GM19328 (cell line): ENCODE results near the gene SMIM3.

Source experiments
- ATAC-seq: cut with Tn5 transposase; IDR thresholded peaks from one replicate; pipeline ENCODE4 v1.9.1; 2021; ENCODE audit warnings: mild to moderate bottlenecking, moderate library complexity; ENCODE audit not compliant: unreplicated experiment

Gene SMIM3

DNA sequence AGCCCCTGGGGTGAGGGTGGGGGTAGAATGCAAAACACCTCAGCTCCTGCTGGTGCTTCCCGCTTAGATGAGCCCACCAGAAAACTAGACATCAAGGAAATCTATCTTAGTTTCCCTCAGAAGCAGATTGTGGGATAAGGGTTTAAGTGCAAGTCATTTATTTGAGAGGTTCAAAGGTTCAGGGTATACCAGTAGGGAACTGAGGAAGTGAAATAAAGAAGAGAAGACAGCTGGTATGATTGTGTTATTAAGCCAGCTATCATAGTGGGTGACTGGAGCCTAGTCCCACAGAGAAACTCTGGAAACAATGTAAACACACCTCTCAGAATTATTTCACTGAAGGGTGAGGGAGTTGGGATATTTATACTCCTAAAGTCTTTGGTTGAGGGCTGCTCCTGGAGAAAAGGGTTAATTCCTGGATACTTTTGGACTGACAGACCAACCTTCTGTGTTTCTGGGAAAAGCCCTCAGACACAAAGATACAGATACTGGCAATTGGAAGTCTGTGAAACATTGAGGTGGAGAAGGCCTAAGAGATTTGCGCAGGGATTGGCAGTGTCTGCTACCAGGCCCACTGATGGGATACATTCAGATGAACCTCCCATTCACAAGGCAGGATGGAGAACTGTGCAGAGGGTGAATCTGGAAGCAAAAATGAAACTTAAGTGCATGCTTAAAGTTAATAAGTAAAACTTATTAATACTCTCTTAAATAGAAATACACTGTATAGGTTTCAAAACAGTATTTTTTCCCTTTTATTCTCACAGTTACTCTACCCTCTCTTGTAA lies 13.4 kb upstream of the SMIM3 start:
- no peak for ATAC-seq

DNA sequence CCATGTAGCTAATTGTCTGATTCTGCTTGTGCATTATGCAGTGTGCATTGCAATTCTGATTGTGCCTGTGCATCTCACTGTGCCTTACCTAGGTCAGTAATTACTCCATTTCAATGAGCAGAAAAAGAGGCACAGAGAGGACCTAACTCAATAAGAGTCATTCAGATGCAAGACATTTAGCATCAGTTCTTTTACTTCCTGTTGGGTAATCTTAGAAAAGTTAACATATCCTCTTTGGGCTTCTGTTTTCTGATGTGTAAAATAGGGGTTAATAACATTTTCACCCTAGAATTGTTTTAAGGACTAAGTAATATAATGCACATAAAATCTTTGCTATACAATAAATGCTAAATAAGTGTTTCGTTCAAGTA lies 12.8 kb upstream of the SMIM3 start:
- no peak for ATAC-seq

DNA sequence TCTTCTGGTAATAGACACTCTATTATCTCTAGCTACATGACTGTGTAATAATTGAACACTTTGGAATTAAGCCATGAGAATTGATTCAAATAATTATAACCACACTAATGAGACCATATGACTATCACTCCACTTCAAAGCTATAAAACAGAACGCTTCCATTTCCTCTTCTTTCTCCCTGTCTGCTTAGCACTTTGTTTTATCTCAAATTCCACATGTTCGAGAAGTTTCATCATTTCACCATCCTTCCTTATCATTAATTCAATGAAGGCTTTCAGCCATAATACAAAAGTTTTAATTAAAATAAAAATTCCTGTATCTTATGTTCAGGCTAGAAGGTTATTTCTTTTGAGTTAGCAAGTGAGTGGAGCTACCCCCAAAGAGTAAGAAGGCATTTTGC lies 12.3 kb upstream of the SMIM3 start:
- no peak for ATAC-seq

DNA sequence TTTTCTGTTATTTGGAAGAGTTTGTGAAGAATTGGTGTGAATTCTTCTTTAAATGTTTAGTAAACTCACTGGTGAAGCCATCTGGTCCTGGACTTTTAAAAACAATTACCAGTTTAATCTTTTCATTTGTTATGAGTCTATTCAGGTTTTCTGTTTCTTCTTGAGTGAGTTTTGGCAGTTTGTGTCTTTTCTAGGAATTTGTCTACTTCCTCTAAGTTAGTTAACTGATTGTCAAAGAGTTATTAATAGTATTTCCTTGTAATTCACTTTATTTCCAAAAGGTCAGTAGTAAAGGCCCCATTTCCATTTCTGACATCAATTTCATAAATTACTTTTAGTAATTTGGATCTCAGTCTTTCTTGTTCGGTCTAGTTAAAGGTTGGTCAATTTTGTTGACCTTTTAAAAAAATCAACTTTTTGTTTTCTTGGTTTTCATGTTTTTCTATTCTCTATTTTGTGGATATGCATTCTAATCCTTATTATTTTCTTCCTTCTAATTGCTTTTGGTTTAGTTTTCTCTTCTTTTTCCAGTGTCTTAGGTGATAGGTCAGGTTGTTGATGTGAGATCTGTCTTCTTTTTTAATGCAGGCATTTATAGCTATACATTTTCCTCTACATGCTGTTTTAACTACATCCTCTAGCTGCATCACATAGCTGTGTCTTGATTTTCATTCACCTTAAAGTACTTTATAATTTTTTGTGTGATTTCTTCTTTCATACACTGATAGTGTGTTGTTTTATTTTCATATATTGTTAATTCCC lies 7.3 kb upstream of the SMIM3 start:
- ATAC-seq = no peak

DNA sequence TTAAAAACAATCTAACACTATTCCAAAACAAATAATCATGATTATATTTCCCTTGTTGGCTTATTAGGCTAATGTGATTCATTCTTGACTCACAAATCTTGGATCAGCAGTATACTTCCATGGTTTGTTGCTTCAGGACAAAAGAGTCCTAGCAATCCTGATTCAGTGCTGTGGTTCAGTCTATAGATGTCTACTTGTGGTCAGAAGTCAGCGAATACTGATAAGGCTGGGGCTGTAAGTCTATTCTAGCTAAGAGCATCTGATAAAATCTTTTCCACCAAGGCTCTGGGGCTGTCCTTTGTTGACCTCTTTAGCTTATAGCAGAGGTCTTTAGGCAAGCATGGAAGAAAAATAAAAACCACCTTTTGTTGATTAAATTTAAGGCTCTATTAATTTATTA lies 4.4 kb upstream of the SMIM3 start:
- no peak for ATAC-seq

DNA sequence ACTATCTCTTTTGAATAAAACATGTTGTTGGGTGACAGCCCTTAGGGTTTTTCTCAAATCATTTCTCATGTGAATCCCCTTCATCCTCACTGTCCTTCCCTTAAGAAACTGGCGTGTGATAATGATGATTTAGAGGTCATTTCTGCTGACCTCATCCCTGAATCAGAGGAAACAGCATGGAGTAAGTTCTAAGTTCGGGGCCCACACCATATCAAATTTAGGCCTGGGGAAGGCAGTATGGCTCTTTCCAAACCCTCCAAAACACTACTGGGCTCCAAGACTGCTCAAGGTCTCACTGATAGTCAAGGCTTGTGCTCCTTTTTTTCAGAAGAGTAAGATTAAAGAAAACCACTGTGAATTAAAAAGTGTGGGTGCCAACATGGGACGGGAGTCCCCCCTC lies 872 bp upstream of the SMIM3 start:
- ATAC-seq = no peak

DNA sequence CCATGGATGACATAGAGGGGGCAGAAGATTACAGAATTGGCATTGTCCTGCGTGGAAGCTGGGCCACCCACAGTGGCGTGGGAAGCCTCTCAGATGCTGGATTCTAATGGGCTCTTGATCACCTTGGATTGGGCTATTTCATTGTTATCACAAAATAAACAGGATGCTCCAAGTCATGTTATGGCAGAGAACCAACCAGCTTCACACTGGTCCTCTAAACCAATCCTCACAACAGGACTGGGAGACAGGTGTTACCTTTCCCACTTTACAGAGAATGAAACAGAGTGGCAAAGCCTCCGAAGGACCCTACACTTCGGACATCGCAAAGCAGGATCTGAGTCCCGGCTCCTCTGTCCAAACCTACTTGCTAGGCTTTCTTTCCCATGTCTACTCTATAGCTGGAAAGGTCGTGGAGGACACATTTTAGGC lies 455 bp upstream of the SMIM3 start:
- no peak for ATAC-seq

DNA sequence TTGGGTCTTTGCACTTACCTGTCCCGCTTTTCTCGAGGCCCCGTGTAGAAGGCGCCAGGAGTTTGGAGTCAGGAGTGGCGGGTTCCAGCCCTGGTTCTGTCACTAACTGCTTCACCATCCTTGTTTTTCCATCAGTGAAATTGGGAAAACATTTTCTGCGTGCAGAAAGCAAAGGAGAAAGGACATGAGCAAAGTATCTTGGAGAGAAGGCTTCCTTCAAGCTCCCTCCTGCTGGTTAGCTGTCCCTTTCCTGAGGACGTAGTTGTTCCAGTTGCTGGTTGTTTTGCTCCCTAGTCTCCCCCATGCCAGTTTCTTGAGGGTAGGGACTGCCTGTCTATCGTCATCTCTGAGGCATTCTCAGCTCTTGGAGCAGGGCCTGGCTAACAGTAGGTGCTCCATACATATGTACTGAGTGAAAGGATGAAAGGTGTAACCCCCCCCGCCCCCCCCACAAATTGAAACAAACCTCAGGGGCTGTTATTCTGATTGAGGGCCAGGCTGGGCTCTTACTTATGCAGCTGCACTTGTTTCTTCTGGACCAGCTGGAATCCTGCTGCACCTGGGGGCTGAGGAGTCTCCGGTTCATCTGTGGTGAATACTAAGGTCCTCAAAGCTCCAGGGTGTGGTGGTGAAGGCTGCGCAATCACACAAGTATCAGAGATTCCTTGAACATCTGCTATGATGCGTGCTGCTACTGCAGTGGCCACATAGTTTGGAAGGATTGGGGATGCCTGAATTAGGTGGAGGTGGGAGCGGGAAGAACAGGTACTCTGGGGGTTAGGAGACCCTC lies 1.0 kb downstream of the SMIM3 start:
- no peak for ATAC-seq

DNA sequence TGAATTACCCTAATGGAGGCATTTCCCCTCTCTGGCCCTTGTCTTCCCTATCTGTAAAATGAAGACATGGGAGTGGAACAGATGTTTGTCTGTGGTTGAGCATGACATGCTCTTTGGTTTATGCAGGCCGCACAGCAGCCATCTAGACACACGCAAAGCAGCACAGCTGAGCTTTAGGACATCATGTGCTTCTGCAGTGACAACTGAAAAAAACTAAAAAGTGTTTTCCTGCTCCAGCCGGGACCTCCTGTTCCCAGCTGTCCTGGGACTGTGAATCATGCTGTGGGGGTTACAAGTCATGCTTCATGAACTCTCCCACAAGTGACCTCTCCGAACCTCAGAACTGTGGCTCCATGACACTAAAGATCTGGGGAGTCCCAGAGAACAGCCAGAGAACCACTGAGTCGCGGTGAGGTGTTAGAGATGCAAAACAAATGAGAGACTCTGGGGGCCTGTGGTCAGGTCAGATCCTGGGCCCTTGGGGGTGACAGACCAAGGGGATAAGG lies 1.7 kb downstream of the SMIM3 start:
- peak; percentile 51 for ATAC-seq

DNA sequence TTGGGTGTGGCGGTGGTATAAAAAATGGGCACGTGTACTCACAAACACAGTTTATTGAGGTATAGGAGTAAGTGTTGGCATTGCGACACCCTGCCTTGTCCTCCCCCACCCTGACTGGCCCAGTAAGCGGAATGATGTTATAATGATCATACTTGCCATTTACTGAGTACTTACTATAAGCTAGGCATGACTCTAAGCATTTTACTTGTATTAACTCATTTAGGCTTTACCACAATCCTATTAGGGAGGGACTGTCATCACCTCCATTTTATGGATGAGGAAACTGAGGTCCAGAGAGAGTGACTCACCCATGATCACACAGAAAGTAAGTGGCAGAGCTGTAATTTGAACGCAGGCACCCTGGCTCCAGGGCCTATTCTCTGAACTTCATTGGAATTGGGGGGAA lies 2.3 kb downstream of the SMIM3 start:
- no peak for ATAC-seq

DNA sequence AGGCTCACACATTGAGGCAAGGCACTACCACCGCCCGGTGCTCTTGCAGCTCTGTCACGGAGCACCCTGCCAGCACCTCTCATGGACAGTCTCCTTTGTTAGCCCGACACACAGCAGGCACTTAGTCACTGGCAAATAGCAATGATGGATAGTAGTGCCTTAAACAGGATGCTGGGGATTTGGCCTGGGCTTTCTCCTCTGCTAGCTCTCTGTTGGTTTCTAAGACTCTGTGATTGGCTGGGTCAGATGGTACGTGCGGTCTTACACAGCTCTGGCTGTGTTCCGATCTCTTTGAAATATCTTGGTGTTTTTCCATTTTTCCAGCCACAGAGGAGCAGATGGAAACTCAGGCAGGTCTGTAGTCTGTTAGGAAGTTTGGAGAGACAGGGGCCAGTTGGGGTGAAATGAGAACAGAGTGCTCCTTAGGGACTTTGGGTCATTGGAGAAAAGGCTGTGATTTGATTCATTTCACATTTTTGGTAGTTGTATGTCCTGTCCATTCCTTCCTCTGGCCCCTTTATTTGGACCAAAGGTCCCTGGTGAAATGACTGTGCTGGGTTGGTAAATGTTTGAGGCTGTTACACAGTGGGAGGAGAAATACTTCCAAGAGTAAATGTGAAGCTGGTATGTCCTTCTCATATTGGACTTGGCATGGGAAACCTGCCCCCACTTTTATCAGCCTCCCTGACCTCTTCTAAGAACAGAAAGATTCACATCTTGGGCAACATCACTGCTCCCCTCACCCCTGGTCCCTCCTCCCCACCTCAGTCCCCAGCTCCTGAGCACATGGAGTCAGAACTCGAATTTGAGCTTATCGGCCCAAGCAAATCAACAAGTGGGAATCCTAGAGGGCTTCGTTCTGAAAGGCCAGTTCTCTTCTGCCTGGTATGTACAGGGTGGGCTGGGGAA lies 3.4 kb downstream of the SMIM3 start:
- no peak for ATAC-seq

DNA sequence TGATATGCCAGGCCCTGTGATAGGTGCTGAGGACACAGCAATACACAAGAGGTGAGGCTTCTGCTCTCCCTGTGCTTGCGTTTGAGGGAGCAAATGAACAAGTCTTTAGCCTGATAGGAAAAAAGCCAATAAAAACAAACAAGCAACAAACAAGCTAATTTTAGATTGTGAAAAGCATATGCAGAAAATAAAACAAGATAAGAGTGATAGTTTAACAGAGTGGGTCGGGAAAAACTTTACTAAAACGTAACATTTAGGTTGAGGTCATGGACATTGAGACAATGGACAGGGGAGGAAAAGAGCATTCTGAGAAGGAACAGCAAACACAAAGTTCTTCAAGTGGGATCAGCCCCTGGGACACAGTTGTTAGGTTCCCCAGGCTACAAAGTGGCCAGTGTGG lies 4.3 kb downstream of the SMIM3 start:
- ATAC-seq = no peak

DNA sequence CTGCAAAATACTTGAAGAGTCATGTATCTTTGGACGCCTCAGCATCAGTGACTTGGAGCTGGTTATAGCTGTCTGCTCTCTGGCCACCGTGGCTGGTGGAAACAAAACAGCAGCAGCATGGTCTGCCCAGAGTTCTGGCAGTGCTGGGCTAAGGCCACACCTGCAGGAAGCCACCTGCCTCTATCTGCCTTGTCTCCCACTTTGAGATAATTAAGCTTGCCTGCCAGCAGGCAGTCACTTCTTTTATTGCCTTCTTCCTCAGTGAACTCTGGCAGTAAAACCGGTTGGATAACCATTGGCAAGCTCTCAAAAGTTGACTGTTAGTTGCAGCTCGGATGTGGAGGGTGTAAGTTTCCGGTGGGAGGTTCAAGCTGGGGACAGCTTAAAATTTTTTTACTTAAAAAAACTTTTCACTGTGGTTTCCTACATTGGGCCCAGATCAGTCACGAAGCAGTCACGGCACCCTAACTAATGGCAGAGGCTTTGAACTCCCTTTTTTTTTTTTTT lies 4.9 kb downstream of the SMIM3 start:
- ATAC-seq = peak; percentile 48

DNA sequence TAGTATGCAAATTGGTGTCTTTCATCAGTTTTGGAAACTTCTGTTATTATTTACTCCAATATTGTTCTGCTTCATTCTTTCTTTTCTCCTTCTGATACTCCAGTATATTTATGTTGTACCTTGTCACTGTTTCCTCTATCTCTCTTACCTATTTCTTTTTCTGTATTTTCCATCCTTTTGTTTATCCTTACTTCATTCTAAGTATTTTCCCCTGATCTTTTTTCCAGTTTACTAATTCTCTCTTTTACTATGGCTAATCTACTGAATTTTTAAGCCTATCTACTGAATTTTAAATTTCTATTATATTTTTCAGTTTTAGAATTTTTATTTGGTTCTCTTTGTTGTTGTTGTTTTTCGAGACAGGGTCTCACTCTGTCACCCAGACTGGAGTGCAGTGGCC lies 7.4 kb downstream of the SMIM3 start:
- no peak for ATAC-seq

DNA sequence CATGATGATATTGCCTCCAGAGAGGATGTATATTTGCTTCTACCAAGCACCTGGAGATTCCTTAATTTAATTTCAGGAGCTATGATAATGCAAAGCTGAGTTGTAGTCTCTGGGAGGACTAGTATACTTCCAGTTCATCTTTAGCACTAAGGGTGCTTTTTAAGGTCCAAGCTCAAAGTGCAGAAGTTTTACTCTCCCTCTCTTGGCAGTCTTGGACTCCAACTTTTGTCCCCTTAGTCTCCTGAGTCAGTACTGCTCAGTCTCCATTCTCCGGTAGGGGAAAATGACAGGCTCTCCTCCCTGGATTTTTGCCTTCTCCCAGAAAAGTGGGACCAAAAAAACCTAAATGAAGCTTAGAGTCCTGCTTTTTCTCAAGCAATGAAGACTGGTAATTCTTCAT lies 8.3 kb downstream of the SMIM3 start:
- ATAC-seq = no peak

DNA sequence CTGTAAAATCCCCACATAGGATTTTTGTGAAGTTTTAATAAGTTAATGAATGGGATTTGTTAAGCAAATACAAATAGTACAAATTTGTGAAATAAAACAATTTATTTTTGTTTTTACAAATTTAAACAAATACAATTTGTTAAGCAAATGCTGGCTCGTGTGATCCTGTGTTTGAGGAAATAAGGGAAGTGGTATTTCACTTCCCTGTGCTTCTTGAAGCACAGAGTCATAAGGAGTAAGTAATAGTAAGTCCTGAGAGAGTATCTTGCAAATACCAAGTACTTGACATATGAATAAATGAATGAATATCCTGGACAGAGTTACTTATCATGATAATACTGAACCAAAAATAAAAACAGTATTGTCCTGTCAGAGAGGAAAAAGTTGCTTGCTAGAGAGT lies 9.1 kb downstream of the SMIM3 start:
- no peak for ATAC-seq

DNA sequence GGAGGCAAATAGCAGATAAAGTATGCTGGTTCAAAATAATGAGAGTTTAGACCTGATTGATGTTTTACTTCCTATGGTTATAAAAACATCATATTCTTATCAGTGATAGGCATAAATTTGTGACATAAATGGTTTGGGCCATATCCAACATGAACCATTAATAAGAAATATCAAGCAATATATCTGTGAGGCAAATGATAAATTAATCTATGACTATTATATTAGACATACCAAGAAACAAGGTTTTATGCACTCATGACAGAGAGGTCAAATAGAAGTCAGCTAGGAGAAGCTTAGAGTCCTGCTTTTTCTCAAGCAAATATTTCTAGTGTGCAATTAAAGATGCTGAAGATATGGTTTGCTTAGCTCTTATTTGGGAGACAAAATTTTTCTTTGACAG lies 10.4 kb downstream of the SMIM3 start:
- no peak for ATAC-seq

DNA sequence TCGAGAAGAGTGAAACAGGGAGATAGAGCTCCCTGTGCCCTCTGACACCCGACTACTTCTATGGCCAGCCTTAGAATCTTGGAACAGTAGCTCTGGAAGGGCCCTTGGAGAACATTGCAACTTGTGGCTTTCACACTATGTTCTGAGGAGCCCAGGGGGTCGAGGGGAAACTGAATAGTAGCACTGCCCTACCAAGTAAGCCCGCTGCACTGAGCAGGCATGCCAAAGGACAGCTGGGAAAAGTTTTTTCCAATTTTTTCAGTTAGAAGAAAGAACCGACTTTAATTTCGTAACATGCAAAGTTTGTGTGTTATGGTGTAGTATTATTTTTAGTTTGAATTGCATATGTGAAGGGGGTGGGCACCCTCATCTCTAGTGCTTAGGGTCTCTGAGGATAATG lies 10.9 kb downstream of the SMIM3 start:
- no peak for ATAC-seq

DNA sequence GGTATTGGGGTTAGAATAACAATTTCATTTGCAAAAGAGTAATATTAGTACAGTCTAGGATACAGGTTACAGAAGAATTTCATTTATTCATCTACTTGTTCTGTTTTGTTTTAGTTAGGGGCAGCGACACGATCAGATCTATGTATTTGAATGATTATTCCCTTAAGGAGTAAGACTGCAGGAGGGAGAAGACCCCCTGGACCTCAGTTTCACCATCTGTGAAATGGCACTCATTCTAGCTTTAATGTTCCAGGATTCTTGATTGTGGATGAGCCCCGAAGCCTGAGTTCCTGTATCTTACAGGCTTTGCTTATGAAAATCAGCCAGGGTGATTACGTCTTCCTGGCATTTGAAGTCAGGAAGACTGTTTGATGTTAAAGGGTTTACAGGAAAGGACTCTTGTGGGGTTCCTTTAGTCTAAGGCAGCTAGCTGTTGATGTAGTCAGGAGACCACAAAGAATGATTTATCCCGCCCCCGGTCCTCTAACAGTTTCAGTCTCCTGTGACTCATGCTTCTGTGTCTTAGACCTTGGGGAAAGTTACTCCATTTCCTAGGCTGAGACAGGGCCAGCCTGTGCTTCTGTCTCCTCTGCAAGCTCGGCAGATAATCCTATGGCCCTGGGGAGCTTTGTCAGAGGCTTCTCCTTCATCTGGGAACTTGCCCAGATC lies 11.5 kb downstream of the SMIM3 start:
- peak; percentile 84 for ATAC-seq

DNA sequence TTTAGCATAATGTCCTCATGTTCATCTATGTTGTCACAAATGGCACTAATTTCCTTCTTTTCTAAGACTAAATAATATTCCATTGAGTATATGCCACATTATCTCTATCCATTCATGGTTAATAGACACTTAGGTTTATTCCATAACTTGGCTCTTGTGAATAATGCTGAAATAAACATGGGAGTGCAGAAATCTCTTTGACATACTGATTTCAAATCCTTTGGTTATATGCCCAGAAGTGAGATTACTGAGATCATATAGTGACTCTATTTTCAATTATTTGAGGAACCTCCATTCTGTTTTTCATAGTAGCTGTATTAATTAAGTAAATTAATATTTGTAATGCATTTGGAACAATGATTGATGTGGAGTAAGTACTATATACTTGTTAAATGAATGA lies 13.0 kb downstream of the SMIM3 start:
- no peak for ATAC-seq
